MM.1S (cell line): ENCODE measurements around the gene MAML3.

ENCODE experiments used
- EZH2 ChIP-seq: fragments of 300-600 bp; sonication (generic); optimal IDR thresholded peaks from 2 replicates; pipeline ENCODE3; 2017; ENCODE audit warnings: low read depth, mild to moderate bottlenecking, antibody characterized with exemption, low read length, mixed read lengths
- TF ChIP-seq, protein P1 (sequence below): fragments of 300-600 bp; sonication (generic); IDR thresholded peaks from 2 replicates; pipeline ENCODE4 v1.5.1; 2016; ENCODE audit warnings: antibody characterized with exemption, low read length, mixed read lengths

DNA sequence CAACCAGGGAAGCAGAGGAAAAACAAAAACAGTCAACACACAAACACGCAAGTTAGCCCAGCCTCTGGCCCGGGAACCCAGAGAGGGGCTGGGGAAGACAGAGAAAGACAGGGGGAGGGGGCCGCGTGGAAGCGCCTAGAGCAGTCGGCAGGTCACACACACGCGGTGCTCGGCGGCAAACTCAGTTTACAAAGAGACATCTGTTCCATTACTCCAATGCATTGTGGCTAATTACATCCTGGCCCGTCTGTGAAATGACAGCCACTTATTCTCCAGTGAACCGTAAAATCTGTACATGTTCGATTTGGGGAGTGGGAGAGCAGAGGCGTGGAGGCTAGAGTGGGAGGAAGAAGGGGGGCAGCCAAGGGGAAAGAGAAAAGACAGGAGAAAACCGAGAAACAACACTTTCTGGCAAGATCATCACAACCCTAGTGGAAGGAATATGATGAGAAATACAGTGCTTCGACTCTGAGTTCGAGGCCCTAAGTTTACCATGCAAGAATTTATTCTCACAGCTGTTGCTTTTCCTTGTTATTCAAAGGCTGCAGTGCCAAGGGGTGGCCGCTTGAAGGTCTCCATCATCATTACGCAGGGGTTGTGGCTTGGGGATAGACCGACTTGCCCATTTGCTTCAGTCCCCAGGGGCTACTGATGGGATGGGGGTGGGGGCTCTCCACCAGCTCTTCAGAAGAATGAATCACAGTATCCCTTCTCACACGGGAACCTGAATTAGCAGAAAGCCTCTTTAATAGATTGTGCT lies 320.7 kb downstream of the MAML3 start:
- TF ChIP-seq, protein P1, sequence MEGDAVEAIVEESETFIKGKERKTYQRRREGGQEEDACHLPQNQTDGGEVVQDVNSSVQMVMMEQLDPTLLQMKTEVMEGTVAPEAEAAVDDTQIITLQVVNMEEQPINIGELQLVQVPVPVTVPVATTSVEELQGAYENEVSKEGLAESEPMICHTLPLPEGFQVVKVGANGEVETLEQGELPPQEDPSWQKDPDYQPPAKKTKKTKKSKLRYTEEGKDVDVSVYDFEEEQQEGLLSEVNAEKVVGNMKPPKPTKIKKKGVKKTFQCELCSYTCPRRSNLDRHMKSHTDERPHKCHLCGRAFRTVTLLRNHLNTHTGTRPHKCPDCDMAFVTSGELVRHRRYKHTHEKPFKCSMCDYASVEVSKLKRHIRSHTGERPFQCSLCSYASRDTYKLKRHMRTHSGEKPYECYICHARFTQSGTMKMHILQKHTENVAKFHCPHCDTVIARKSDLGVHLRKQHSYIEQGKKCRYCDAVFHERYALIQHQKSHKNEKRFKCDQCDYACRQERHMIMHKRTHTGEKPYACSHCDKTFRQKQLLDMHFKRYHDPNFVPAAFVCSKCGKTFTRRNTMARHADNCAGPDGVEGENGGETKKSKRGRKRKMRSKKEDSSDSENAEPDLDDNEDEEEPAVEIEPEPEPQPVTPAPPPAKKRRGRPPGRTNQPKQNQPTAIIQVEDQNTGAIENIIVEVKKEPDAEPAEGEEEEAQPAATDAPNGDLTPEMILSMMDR = no peak
- no peak for TF ChIP-seq EZH2
